B cell (primary cell): ENCODE measurements around the gene IL6ST. TPM values are rescaled to one million over a fixed set of nuclear protein-coding genes. Genes with fewer than 3 reads are reported as not detected.
"Not testable (repeated sequence)": the region's sequence is repeated elsewhere in the genome, so short reads cannot be mapped to it uniquely, and the experiment has no call there.

Source experiments
- ATAC-seq: fragments of 200-7000 bp; cut with Tn5 transposase; one replicate; pipeline ENCODE4 v1.10.0; 2021; ENCODE audit warnings: low read depth, mild to moderate bottlenecking, moderate number of reproducible peaks, moderate library complexity
- CTCF ChIA-PET: fragments of 350-600 bp; sonication (Branson Sonifier 250); formaldehyde crosslinking; loops from one replicate; lab custom pipeline; 2021; ENCODE audit warnings: antibody characterized with exemption, inconsistent platforms; lab: Charles Lee
- POLR2A ChIA-PET: fragments of 350-600 bp; sonication (Branson Sonifier 250); formaldehyde crosslinking; loops from one replicate; lab custom pipeline; 2021; ENCODE audit warnings: antibody characterized with exemption; lab: Charles Lee
- DNase-seq: peaks from one replicate; pipeline ENCODE4 v3.0.0; 2013
- H2AFZ ChIP-seq: 2 replicates; pipeline ENCODE4 v1.6.1; 2012; ENCODE audit warnings: mild to moderate bottlenecking, low read depth, low read length; ENCODE audit not compliant: insufficient read depth, poor library complexity, severe bottlenecking
- H3K27ac ChIP-seq, 2 donors: 1 replicate in 1 of 2; 2 replicates in 1 of 2; pipeline ENCODE4 v1.5.1; 2012 to 2013; ENCODE audit warnings: low read length in 2 of 2, mild to moderate bottlenecking in 2 of 2, moderate library complexity in 1 of 2
- H3K27me3 ChIP-seq, 4 experiments: fragments of 200-600 bp in 1 of 4; sonication (generic) in 1 of 4; replicated peaks in 1 of 4; 1 replicate in 2 of 4; 2 replicates in 2 of 4; pipeline versions ENCODE4 v1.6.1 to v1.7.0; 2013 to 2016; ENCODE audit warnings: low read length in 3 of 4, mild to moderate bottlenecking in 2 of 4, mixed read lengths in 1 of 4, moderate library complexity in 1 of 4; ENCODE audit not compliant: insufficient read depth in 4 of 4, control insufficient read depth in 3 of 4; ENCODE audit errors: control extremely low read depth in 1 of 4
- H3K36me3 ChIP-seq, 2 experiments: replicated peaks in 1 of 2; 1 replicate in 1 of 2; 2 replicates in 1 of 2; pipeline versions ENCODE4 v1.6.1 to v1.7.1; 2013; ENCODE audit warnings: low read length in 1 of 2; ENCODE audit not compliant: insufficient read depth in 2 of 2, control insufficient read depth in 1 of 2; ENCODE audit errors: control extremely low read depth in 1 of 2, extremely low read depth in 1 of 2
- H3K4me1 ChIP-seq, 2 donors: fragments of 200-600 bp in 1 of 2; sonication (generic) in 1 of 2; 1 replicate in 1 of 2; 2 replicates in 1 of 2; pipeline versions ENCODE4 v1.5.1 to v1.6.1; 2013 to 2017; ENCODE audit warnings: low read length in 2 of 2; ENCODE audit not compliant: control insufficient read depth in 2 of 2, insufficient read depth in 2 of 2
- H3K4me2 ChIP-seq: replicated peaks from 2 replicates; pipeline ENCODE3; 2012; ENCODE audit warnings: mild to moderate bottlenecking, low read depth, low read length; ENCODE audit not compliant: poor library complexity, severe bottlenecking
- H3K4me3 ChIP-seq, 5 experiments: fragments of 200-600 bp in 1 of 5; sonication (generic) in 1 of 5; 1 replicate in 3 of 5; 2 replicates in 2 of 5; pipeline versions ENCODE4 v1.5.1 to v1.7.0; 2011 to 2016; ENCODE audit warnings: low read length in 4 of 5, mild to moderate bottlenecking in 4 of 5, low read depth in 2 of 5, control low read depth in 1 of 5, moderate library complexity in 1 of 5; ENCODE audit not compliant: insufficient read depth in 1 of 5; ENCODE audit errors: control extremely low read depth in 1 of 5, extremely low read depth in 1 of 5
- H3K79me2 ChIP-seq: fragments of 200-600 bp; sonication (generic); one replicate; pipeline ENCODE4 v1.6.0; 2016; ENCODE audit warnings: low read length; ENCODE audit not compliant: control insufficient read depth, insufficient read depth
- H3K9ac ChIP-seq: fragments of 200-600 bp; sonication (generic); 2 replicates; pipeline ENCODE4 v1.6.1; 2017; ENCODE audit warnings: mild to moderate bottlenecking, low read length, moderate library complexity
- H3K9me3 ChIP-seq, 3 donors: one replicate each; pipeline versions ENCODE4 v1.6.1 to v1.7.1; 2013; ENCODE audit warnings: low read length in 2 of 3; ENCODE audit not compliant: control insufficient read depth in 2 of 3, insufficient read depth in 1 of 3; ENCODE audit errors: control extremely low read depth in 1 of 3
- H4K20me1 ChIP-seq: 2 replicates; pipeline ENCODE4 v1.6.0; 2012; ENCODE audit warnings: mild to moderate bottlenecking, low read length; ENCODE audit not compliant: insufficient read depth, control insufficient read depth, poor library complexity, severe bottlenecking
- H3K27ac Mint-ChIP-seq: one replicate; pipeline ENCODE4 v1.8.0; 2021; ENCODE audit warnings: mixed read lengths
- H3K27me3 Mint-ChIP-seq: one replicate; pipeline ENCODE4 v1.8.0; 2021; ENCODE audit warnings: mixed read lengths
- H3K4me1 Mint-ChIP-seq: one replicate; pipeline ENCODE4 v1.8.0; 2021; ENCODE audit warnings: mixed read lengths
- H3K4me3 Mint-ChIP-seq: one replicate; pipeline ENCODE4 v1.8.0; 2021; ENCODE audit warnings: mixed read lengths
- H3K9me3 Mint-ChIP-seq: one replicate; pipeline ENCODE4 v1.8.0; 2022; ENCODE audit warnings: mixed read lengths; ENCODE audit not compliant: insufficient read depth
- EZH2 ChIP-seq: IDR thresholded peaks from 2 replicates; pipeline ENCODE4 v1.6.1; 2012; ENCODE audit warnings: borderline replicate concordance, low read depth, mild to moderate bottlenecking, moderate library complexity, low read length; ENCODE audit not compliant: insufficient read depth, poor library complexity, severe bottlenecking
- WGBS: methylation state at CpG from one replicate; pipeline ENCODE4 v1.1.5; 2013; ENCODE audit warnings: missing lambda C conversion rate; ENCODE audit not compliant: insufficient coverage; 5-methylcytosine and 5-hydroxymethylcytosine counted together
- intact Hi-C: fragments of 100-400 bp; cut with micrococcal nuclease; formaldehyde crosslinking; loops from one replicate; pipeline ENCODE4 v1.10.0; 2022
- polyA plus RNA-seq: library from polyadenylated mRNA; depleted of rRNA; stranded (reverse); fragments of >200 nt; gene quantifications from 2 replicates; pipeline ENCODE4 v1.2.3, GENCODE V29; 2012
- total RNA-seq, 2 donors: library from RNA; stranded (reverse); fragments of 120-200 nt in 1 of 2; gene quantifications; 1 replicate in 1 of 2; 2 replicates in 1 of 2; pipeline versions ENCODE4 v1.2.3 to v1.2.4, GENCODE V29; 2013 to 2022
- TF ChIP-seq, protein P1 (sequence below): fragments of 200-600 bp; IDR thresholded peaks from one replicate; pipeline ENCODE4 v1.8.0; 2022; ENCODE audit warnings: antibody characterized with exemption, mild to moderate bottlenecking

IL6ST gene
- total and polyA plus RNA-seq, 2 donors (not counting 1 experiment from before 2014, with no cell fraction given): 4.3 to 28.0 TPM

DNA sequence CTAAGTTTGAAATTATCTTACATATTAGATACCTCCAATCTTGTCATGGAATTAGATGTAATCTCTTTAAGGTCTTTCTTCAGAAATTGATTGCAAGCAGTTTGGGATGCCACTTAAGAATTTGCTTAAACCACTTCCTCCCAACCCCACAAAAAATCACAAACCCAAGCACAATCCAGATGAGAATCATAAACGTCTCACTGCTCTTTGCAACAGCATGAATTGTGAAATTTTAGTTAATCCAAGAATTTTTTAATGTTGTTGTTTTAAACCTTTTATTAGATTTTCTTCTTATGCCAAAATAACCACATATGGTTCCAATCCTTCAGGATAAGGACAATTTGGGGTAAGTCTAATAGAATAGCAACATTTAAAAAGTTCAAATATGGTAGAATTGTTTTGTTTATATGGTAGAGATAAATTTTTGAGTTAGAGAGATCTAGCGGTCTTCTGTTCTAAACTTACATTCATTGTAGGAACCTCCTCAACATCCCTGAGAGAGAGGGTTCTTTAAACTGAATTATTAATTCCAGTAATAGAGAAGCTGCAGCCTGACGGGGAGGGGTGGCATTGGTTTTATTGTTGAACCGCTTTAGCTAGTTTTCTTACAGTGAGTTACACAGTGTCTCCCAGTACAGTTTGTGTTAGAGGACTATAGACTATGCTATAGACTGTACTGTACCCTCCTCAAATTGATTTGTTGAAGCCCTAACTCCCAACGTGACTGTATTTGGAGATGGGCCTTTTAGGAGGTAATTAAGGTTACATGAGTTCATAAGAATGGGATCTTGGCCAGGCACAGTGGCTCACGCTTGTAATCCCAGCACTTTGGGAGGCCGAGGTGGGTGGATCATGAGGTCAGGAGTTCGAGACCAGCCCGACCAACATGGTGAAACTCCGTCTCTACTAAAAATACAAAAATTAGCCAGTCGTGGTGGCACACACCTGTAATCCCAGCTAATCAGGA lies 24.8 kb upstream of the IL6ST start:
- intact Hi-C loops: no loop called here
- Histone ChIP-seq H3K4me3 (no peak overlapping the region), H3K4me1 (no peaks in the 10 kb centered on the region), H3K9me3 (peaks cover 0 to 6% (median 0%) of the 10 kb centered on the region in 3 donors), H3K4me2 (no peak overlapping the region), H3K9ac (no peak overlapping the region), H3K27ac (no peak overlapping the region), H2AFZ (no peak overlapping the region), H3K27me3 (no peaks in the 10 kb centered on the region), H3K36me3 (no peaks in the 10 kb centered on the region), H3K79me2 (no peaks in the 10 kb centered on the region), H4K20me1 (no peaks in the 10 kb centered on the region)
- ChIA-PET CTCF (no interaction called here), POLR2A (no interaction called here)
- Mint-ChIP-seq H3K4me3 (no peak overlapping the region), H3K4me1 (peaks cover 3% of the 10 kb centered on the region), H3K27ac (no peak overlapping the region), H3K27me3 (peaks cover 5% of the 10 kb centered on the region), H3K9me3 (no peaks in the 10 kb centered on the region)
- DNase-seq (no peak), ATAC-seq (no peak)
- TF ChIP-seq, protein P1, sequence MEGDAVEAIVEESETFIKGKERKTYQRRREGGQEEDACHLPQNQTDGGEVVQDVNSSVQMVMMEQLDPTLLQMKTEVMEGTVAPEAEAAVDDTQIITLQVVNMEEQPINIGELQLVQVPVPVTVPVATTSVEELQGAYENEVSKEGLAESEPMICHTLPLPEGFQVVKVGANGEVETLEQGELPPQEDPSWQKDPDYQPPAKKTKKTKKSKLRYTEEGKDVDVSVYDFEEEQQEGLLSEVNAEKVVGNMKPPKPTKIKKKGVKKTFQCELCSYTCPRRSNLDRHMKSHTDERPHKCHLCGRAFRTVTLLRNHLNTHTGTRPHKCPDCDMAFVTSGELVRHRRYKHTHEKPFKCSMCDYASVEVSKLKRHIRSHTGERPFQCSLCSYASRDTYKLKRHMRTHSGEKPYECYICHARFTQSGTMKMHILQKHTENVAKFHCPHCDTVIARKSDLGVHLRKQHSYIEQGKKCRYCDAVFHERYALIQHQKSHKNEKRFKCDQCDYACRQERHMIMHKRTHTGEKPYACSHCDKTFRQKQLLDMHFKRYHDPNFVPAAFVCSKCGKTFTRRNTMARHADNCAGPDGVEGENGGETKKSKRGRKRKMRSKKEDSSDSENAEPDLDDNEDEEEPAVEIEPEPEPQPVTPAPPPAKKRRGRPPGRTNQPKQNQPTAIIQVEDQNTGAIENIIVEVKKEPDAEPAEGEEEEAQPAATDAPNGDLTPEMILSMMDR: no peak
- no peak for TF ChIP-seq EZH2
- WGBS: 93% methylated on average over 3 of the region's 11 CpGs

DNA sequence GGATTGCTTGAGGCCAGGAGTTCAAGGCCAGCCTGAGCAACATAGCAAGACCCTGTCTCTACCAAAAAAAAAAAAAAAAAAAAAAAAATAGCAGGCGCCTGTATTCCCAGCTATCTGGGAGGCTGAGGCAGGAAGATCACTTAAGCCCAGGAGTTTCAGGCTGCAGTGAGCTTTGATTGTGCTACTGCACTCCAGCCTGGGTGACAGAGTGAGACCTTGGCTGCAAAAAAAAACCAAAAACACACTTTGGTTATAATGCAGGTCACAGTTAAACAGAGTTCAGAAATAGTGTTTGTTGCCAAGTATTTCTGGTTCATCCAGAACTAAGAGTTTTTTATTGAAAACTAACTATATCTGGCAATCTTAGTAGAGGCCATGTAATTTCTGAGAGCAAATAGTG lies 24.1 kb upstream of the IL6ST start:
- no peak overlapping the region for H3K4me3 Mint-ChIP-seq
- DNase-seq (no peak), ATAC-seq (no peak)
- Histone ChIP-seq H2AFZ (no peak overlapping the region), H4K20me1 (no peaks in the 10 kb centered on the region), H3K9ac (no peak overlapping the region), H3K36me3 (no peaks in the 10 kb centered on the region), H3K27ac (no peak overlapping the region), H3K4me1 (no peaks in the 10 kb centered on the region), H3K4me3 (no peak overlapping the region), H3K27me3 (no peaks in the 10 kb centered on the region), H3K9me3 (peaks cover 0 to 6% (median 0%) of the 10 kb centered on the region in 3 donors), H3K79me2 (no peaks in the 10 kb centered on the region), H3K4me2 (no peak overlapping the region)
- WGBS: 100% methylated on average over 1 of the region's 1 CpG
- CTCF ChIA-PET: no interaction called here
- POLR2A ChIA-PET: no interaction called here
- peaks cover 3% of the 10 kb centered on the region for H3K4me1 Mint-ChIP-seq
- intact Hi-C loops: no loop called here
- H3K27me3 Mint-ChIP-seq: peaks cover 4% of the 10 kb centered on the region
- H3K9me3 Mint-ChIP-seq: no peaks in the 10 kb centered on the region
- no peak overlapping the region for H3K27ac Mint-ChIP-seq
- no peak for TF ChIP-seq EZH2
- TF ChIP-seq, protein P1: no peak

DNA sequence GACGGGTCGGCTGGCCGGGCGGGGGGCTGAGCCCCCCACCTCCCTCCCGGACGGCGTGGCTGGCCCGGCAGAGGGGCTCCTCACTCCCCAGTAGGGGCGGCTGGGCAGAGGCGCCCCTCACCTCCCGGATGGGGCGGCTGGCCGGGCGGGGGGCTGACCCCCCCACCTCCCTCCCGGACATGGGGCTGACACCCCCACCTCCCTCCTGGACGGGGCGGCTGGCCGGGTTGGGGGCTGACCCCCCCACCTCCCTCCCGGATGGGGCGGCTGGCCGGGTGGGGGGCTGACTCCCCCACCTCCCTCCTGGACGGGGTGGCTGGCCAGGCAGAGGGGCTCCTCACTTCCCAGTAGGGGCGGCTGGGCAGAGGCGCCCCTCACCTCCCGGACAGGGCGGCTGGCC lies 19.9 kb upstream of the IL6ST start:
- H3K4me2 ChIP-seq, H3K4me1 ChIP-seq, H3K79me2 ChIP-seq, H3K27ac Mint-ChIP-seq, DNase-seq, H3K4me3 ChIP-seq, intact Hi-C loops, H3K36me3 ChIP-seq, ATAC-seq, H3K4me3 Mint-ChIP-seq, H3K9ac ChIP-seq, H2AFZ ChIP-seq, H3K27me3 Mint-ChIP-seq, H3K27me3 ChIP-seq, CTCF ChIA-PET, H3K27ac ChIP-seq, H3K4me1 Mint-ChIP-seq, H3K9me3 Mint-ChIP-seq, H4K20me1 ChIP-seq, POLR2A ChIA-PET, H3K9me3 ChIP-seq: not testable (repeated sequence)
- WGBS: no CpG with 5 or more reads among the region's 26 CpGs
